Stimulated activated CD8-positive, alpha-beta memory T cell treated with anti-CD3 and anti-CD28 coated beads, Interleukin-15, amount 100 ng/mL, for 48 hours (primary cell): ENCODE data around the gene LRRC4.

Source experiments
- DNase-seq, 2 donors: peaks; one replicate each; pipeline ENCODE4 v3.0.0-alpha.2; 2020; ENCODE audit warnings: low read depth in 2 of 2

The LRRC4 gene

DNA sequence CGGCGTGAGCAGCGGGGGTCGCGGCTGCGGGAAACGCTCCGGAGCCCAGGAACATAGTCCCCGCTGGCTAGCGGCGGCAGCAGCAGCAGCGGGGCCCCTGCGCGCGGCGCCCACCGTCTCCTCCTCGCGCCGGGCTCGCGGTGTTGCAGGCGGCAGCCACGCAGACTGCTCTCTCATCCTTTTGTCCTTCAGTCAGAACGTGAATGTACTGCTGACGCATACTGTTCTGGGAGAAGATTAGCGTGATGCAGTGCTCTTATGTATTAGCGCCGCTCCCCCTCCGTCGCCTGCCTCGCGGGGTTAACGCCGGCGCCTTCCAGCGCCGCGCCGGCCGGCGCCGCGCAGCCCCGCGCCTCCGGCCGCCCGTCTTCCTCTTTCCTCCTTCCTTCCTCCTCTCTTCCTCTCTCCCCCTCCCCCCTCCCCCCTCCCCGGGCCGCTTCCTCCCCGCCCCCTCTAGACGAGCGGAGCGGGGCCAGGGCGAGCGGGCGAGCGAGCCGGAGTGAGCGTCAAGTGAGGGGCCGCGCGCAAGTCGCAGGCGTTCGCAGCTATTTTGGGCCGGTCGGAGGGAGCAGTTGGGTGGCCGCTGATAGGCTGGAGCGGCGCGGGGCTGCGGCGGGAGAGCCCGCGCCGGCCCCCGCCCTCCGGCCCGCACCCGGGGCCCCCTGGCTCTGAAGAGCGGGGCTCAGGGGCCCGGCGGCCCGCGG is 816 bp upstream of the LRRC4 start:
- DNase-seq: peak; percentile 44 to 52

DNA sequence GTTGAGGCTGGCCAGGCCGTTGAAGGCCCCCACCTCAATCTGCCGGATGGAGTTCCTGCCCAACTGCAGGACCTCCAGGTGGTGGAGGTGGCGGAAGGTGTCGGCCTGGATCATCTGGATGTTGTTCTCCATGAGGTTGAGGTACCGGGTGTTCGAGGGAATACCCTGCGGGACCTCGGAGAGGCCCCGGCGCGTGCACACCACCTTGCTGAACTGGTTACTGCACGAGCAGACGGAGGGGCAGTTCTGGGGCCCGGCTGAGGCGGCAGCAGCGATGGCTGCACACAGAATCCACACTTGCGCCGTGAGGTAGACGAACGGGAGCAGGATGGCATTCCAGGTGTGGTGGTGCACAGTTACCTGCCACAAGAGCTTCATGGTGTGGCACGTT is 979 bp downstream of the LRRC4 start:
- DNase-seq: no peak

DNA sequence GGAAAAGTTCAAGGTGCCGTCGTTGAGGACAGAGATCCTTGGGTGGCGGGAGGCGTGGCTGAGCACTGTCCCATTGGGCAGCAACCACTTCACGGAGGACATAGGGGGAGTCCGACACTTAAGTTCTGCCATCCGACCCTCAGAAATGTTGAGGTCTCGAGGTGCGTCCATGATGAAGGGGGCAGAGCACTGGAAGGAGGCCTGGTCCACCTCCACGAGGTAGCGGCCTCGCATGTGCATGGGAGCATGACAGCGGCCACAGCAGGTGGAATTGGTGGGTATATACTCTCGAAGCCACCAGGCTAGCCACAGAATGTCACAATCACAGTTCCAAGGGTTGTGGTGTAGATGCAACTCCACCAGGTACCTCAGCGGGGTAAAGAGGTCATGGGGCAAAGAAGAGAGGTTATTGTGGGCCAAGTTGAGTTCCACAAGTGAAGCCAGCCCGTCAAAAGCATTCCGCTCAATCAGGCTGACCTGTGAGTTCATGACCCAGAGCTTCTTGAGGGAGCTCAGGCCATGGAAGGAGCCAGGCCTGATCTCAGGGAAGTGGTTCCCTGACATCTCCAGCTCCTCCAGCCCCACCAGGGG is 1.7 kb downstream of the LRRC4 start:
- DNase-seq: no peak

DNA sequence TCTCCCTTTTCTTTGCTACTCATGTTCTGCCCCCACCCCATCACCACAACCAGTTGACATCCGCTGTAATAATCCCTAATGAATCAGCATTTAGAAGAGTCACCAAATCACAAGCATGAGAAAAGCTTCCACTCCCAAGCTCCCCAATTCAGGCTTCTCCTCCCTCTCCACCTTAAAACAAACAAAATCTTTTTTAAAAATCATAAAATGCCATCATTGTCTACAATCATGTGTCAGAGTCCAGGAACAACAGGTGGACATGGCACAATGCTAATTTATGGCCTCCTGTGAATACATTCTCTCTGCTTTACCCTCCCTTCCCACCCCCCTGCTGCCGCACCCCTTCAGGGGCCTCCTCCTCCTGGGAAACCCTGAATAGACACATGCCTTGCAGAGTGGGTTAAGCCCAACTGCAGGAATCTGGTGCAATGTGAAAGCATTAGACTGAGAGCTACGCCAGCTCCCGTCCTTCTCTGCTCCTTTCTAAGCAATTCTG is 3.7 kb downstream of the LRRC4 start:
- no peak for DNase-seq

DNA sequence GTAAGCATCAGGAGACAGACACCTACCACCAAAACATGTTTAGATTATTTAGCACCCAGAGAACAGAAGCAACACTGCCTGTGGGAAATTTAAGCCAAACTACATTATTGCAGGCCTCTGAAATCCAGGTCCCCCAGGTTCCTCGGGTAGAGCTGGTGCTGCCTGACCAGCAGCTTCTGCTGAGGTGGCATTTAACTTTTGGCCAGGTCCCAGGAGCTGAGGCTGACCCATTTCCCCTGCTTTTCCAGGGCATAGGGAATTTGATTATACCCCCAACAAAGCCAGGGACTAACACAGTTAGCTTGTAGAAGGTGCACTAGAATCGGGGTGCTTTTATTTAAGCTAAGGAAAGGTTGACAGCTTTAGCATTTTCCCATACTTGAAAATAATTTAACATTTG is 4.7 kb downstream of the LRRC4 start:
- DNase-seq: no peak

DNA sequence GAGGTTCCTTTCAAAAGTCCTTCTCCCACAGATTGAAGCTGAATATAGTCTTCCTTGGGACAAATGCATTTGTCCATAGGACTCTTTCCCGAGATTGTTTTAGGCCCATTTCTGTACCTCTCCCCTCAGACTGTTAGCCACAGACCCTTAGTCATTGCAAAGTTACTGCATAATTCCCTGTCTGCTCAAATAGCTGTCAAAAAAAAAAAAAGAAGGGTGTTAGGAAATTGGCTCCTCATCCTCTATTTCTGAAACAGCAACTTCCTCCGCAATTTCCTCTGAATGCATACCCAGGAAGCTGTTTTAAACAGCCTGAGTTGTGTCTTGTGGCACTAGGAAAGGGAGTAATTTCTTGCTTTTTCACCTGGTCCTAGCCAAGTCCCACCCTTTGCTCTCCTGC is 5.4 kb downstream of the LRRC4 start:
- no peak for DNase-seq

DNA sequence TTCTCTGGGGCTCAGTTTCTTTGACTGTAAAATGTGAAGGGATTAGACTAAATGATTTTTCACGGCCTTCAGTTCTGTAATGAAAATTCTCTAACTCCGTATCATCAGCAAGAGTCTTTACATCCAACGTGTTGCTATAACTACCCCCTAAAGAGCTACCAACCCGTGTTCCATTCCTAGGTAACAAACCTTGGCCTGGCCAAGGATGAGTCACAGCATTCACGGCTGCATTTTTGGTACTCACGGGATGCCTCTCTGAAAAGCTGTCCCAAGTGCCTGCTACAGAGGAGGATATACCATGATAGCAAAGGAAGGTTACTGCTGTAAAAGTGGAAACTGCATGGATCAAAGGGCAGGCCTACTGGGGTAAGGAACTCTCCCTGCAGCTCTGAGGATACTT is 5.9 kb downstream of the LRRC4 start:
- no peak for DNase-seq

DNA sequence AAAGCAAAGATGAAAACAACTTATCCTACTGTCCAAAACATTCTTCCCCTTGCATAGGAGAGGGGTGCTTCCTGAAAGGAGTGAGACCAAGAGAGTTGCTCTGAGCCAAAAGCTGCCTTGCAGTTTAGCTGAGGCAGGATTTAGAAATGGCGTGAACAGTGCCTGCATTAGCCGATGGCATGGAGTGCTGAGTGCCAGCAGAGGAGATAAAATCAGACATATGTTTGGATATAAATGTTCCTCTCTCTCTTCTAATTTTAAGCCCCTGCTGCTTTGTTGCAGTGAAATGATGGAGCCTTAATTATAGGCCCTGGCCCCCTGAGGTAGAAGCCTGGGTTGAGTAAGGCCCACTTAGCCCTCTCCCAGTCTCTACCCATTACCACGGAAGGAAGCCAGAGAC is 7.1 kb downstream of the LRRC4 start:
- no peak for DNase-seq

DNA sequence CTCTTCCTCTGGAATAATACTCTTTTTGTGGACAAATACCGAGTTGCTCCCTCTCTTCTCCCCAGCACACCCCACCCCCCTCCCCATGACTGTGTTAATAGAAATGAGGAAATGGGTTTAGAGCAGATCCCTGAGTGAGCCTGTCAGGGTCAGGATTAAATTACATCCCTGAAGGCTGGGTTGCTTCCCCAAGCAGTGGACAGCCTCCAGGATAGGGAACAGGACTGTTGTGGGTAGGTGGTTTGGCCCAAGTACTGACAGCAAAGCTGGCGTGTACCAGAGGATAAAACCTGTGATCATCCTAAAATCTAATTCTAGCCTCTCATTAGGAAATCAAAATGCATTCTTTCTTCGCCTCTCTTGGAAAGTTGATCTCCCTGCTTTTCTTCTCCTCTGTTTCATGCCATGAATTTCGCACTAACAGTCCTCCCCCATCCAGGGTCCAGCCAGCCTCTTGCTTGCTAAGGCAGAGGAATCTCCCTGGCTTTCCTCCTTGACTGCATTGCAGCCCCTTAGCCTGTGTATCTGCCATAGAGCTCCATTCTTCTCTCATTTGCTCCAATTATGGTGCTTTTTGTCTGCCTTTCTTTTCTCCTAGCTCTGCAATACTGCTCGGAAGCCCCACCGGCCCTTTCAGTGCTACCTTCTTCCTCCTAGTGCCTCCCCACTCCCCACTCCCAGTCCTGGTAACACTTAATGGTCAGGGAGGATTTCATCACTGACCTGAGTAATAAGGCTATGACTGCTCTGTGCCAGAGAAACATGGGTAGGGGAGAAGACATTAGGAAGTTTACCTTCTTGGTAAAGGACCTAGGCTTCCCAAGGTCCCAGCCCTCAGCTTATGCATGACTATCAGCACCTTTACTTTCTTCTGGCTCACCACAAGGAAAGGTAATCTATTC is 8.4 kb downstream of the LRRC4 start:
- DNase-seq: no peak

DNA sequence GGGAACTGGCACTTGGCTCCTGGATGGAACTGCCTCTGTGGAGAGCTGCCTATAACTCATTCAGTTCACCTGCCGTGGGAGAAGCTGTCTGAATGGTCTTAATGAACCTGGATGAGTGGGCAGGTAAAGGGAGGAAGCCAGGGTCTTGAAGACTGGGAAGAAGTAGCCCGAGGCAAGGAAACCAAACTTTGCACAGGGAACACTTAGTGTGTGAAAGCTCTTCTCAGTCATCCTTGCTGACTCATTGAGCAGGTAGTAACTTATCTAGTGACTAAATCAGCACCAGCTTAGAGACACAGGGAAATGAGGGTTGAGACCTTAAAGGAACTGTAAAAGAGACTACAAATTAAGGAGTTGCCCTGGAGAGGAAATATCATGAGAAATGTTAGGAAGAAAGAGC is 9.9 kb downstream of the LRRC4 start:
- no peak for DNase-seq

DNA sequence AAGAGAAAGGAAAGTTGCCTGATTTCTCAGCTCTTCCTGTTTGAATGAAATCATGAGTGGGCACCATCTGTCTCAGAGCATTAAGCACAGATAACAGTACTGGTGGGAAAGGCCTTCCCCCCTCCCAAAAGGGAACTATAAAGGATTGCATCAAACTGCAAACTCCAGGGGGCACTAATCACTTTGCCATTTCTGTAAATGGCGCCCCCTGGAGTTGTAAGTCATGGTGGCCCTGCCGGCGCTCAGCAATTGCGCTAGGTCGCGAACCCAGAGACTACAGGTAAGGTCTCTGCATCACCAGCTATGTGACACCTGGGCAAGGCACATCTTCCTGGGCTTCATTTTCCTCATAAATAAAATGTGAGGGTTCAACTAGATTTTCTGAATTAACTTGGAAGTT is 11.1 kb downstream of the LRRC4 start:
- DNase-seq: no peak

DNA sequence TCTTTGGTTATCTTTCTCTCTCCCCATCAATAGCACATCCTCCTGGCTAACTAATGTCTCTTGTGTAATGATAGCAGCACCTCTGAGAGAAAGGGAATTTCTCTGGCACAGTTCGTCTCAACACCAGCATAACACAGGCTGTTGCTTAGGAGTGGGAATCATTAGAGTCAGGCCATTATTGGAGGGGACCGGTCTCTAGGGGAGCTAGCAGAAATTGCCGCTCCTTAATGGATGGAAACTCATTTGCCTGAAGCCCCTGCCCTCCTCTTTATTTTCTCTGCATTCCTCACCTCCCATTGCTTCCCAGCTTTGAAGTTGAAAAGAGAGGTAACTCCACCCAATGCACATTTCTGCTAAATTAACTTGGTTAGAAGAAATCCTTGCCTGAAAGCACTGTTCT is 11.9 kb downstream of the LRRC4 start:
- DNase-seq: no peak

DNA sequence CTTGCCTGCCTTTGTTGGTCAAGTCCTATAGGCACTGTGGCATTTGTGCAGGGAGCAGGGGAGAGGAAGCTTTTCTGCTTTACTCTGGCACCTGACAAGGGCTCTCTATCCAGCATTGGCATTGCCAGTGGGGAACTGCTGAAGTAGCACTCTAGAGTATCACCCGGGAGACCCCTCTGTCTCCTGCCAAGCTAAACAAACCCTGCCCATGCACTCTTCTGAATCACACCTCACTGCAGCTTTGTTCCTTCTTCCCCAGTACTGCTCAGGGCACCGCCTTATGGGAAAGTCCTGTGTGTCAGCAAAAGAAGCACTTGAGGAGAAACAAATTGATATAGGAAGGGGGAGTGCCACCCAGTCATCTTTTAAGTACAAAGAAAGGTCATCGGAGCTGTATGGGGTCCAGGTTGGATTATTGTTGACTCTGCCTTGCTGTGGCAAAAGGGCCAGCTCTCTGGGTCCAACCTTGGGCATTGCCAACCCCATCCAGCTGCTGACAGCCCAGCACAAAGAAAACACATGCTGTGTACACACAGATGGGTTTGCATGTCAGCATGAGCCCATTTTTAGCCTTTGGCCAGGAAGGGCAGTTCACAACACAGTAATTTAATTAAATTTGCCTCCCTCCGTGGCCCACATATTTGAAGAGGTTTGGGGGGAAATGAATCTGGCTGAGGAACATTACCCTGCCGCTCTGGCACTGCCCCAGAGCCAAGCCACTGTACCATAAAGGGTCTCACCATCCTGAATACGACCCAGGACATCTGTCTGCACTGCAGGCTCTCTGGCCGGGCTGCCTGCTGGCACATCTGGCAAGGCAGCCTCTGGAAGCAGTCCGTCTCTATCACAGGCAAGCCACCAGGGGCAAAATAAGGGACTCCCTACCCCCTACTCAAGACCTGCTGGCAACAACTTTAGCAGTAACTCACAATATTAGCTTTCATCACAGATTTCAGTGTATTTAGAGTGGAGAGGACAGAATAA is 13.1 kb downstream of the LRRC4 start:
- no peak for DNase-seq

DNA sequence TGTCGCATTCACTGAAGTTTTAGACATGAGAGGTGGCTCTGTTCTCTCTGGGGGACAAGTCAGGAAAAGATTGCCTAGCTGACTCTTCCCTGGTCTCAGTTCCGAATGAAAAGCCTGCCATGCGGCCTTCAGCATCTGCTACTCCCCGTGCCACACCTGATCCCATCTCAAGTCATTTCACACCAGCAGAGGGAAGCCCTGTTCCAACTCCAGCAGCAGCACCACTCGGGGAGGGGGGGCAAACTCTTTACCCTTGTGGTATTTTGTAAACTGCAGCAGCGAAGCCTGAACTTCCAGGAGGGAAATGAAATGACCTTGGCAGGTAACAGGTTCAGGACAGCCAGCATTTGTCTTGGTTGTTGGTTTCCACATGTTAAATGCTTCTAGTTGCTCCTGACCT is 13.8 kb downstream of the LRRC4 start:
- DNase-seq: no peak

DNA sequence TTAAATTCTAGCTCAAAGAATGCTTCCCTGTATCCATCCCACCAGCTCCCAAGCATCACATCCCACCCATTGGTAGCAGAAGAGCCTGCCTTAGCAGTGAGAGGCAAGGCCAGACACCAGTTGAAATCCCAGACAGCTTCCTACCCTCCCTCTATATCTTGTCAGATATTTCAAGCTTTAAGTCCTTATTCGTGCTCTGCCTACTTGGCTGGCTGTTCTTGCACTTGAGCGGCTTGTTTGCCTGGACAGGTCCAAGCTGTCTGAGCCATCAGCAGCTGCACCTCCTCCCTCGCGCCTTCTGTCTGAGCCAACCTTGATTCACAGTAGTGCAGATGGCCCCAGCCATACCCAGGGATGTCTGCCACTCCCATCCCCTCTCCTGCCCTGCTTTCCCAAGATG is 16.4 kb downstream of the LRRC4 start:
- no peak for DNase-seq

DNA sequence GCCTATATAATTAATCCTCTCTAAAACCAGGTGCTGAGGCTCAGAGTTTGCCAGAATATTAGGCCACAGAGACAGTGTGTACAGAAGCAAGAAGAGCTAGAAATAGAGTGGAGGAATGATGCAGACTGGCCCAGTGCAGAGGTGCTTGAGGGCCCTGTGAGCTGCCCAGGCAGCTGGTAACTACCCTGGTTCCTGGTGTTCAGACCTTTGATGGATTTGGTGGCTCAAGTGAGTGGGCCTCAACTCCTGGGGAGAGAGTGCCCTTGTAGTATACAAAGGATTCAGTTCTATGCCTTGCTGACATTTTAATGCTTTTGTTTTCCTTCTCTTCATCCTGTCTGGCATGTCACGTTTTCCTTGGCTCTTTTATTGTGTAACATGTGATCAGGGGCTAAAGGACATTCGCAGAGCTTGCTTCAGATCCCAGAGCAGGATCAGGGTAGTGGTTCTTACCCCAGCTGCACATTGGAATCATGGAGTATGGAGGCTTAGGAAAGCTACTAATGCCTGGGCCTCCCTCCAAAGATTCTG is 20.0 kb downstream of the LRRC4 start:
- DNase-seq: no peak

DNA sequence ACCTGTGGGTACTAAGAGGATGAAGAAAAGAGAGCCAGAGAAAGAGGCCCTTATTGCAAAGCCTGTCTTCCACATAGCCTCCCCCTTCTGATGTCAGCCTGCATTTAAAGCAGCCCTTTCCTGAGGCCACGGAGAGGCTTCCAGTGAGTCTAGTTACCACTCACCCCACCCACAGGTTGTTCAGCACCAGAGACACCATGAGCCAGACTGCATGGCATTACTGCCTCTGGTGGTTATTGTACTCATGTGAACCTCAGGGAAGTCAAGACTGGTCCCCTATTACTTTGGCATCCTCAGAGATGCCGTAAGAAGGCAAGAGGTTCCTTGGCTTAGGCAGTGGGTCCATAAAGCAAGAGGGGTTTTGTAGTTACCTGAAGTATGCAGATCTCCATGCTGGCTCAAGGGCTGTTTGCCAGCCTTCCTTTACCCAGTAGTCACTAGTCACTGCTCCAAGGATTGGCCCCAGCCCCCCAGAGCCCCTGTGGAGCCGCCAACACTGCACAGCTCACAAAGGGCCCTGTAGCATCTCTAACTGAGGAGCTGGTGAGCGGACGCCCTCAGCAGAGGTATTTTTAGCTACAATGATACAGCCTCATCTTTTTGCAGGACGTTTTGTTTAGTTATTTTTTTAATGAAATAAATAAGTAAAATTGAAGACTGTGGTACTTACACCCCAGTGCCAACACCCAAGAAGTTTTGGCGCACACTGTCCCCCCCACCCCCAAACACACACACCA is 20.7 kb downstream of the LRRC4 start:
- no peak for DNase-seq

DNA sequence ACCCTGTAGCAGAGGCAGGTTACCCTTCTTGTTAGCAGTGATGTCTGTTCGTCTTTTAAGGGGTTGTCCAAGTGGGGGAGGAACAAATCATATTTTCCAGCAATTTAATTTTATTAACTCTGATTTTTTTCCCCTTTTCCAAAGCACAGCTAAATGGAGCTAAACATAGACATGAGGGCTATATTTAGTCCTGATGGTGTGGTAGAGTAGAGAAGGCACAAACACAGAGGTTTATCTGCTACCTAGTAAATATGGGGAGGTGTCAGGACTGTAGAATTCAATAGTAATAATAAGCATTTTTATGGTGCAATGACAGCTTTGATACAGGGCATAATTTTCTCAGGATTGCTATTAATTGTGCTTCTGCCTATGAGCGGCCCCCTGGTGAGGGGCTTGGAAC is 22.5 kb downstream of the LRRC4 start:
- no peak for DNase-seq

DNA sequence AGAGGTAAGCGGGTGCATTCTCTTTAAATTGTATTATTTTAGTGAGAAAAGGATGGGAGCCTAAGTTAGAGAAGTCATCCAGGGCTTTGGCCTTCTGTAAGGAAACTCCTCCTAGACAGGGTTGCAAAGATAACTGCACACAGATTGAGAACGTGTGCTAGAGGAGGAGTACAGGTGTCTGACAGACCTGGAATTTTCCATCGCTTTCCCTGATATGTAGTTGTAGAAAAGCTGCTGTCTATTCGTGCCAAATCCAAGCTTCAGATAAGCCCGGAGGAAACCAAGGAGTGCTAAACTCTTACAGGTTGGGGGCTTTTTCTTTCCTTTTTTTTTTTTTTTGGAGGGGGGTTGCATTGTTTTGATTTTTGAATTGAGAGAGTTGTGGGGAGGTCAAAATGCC is 23.1 kb downstream of the LRRC4 start:
- DNase-seq: no peak

DNA sequence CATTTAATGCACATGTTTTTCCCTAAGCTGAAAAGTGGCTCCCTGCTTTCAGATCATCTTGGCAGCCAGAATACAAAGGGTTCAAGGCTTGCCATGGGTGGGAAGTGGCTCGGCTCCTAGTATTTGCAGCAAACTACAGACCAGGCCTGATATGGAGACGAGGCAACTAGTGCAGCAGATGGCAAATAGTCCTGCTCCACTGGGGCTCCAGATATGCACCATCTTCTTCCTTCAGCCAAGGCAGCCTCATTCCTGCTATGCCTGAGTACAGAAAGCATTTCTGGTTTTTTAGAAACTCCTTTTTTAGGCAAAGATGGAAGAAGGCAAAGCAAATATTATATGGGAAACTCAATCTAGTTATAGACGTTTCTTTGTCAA is 23.9 kb downstream of the LRRC4 start:
- DNase-seq: no peak
